ENCODE measurements around the gene MLLT1. TPM values are rescaled to one million over a fixed set of nuclear protein-coding genes. Genes with fewer than 3 reads are reported as not detected.
A peak's percentile ranks its signal among the peaks of the same experiment; 100 is the strongest.

The MLLT1 gene
- total RNA-seq, 1 donor: 16.6 TPM

DNA sequence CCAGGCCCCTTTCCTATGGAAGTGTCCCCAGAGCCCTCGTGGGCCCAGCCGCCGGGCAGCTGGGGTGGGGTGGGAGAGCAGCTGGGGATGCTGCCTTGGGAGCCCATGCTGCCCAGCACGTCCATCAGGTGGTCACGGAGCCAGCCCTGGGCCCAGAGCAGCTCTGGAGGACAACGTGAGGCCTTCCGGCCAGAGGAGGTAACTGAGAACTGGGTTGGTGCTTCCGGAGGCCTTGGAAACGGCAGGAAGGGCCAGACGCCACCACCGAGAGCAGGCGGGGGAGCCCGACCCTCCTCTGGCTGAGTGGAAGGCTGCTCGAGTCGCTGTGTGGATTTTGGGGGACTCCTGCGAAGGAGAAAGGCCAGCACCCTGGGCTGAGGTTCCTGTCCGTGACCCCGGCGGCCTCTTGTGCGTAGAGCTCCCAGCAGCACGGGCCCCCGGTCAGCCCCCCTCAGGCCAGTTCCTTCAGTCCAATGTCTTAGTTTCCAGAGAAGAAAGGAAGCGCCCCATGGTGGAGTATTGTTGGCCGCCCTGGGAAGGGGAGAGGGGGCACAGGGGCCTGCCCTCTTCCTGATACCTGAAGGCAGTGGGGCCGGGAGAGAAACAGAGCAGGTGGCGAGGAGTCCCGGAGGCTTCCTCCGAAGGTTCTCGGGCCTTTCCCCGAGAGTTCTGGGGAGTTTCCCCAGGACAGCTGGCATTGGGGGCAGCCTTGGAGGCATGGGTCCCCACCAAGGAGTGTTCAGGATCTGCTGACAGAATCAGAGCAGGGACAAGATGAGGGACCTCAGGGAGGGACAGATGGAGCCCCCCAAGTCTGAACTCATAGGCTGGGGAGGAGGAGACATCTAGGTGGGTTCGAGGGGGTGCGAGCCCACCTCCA, 68.8 kb downstream of the MLLT1 start:
- DNase-seq (ENCODE audit: low read depth): no peak
- TF ChIP-seq CTCF (IDR thresholded peaks at IDR 0.05; ENCODE audit: insufficient read depth, low read length): no peak

GRCh38 chr19:6210091-6210490, 69.7 kb downstream of the MLLT1 start:
- no peak overlapping the region for H3K4me3 ChIP-seq (ENCODE audit: low read depth, low read length)
- TF ChIP-seq CTCF (IDR thresholded peaks at IDR 0.05; ENCODE audit: insufficient read depth, low read length): no peak
- no peak for DNase-seq (ENCODE audit: low read depth)

More for the DNA sequence above, 68.8 kb downstream of the MLLT1 start:
- H3K4me3 ChIP-seq (ENCODE audit: low read depth, low read length): no peak overlapping the region

DNA sequence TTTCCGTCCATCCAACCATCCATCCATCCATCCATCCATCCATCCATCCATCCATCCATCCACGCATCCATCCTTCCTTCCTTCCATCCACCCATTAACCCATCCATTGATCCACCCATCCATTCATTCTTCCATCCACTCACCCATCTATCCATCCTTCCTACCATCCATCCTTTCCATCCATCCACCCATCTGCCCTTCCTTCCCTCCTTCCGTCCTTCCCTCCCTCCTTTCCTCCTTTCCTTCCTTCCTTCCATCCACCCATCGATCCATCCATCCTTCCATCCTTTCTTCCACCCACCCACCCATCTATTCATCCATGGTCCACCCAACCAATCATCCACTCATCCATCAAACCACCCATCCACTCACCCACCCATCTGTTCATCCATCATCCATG, 70.1 kb downstream of the MLLT1 start:
- no peak for DNase-seq (ENCODE audit: low read depth)
- no peak for TF ChIP-seq CTCF (IDR thresholded peaks at IDR 0.05; ENCODE audit: insufficient read depth, low read length)
- no peak overlapping the region for H3K4me3 ChIP-seq (ENCODE audit: low read depth, low read length)

GRCh38 chr19:6209233-6209632, 70.5 kb downstream of the MLLT1 start:
- DNase-seq (ENCODE audit: low read depth): no peak
- H3K4me3 ChIP-seq (ENCODE audit: low read depth, low read length): no peak overlapping the region
- no peak for TF ChIP-seq CTCF (IDR thresholded peaks at IDR 0.05; ENCODE audit: insufficient read depth, low read length)

GRCh38 chr19:6204866-6205723, 74.7 kb downstream of the MLLT1 start:
- H3K4me3 ChIP-seq (ENCODE audit: low read depth, low read length): no peak overlapping the region
- TF ChIP-seq CTCF (IDR thresholded peaks at IDR 0.05; ENCODE audit: insufficient read depth, low read length): no peak
- DNase-seq (ENCODE audit: low read depth): no peak

DNA sequence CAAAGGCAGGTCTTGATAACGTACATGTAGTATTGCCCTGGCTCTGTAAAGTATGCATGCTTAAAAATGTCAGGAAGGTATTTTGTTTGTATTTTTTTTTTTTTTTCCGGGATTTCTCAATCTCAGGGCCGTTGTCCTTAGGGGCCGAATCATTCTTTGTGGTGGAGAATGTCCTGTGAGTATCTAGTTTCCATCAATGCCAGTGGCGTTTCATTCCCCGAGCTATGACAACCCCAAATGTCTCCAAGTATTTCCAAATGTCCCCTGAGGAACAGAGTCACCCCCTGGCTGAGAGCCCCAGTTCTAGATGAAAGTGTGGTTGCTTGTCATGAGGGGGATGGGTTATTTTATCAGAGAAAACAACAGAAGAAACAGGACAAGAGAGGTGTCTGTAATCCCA, 75.6 kb downstream of the MLLT1 start:
- TF ChIP-seq CTCF (IDR thresholded peaks at IDR 0.05; ENCODE audit: insufficient read depth, low read length): no peak
- peak; percentile 9 for DNase-seq (ENCODE audit: low read depth)

More for the DNA sequence above, 75.6 kb downstream of the MLLT1 start:
- H3K4me3 ChIP-seq (ENCODE audit: low read depth, low read length): no peak overlapping the region
